ENCODE data around the gene THADA. TPM values are rescaled to one million over a fixed set of nuclear protein-coding genes. Genes with fewer than 3 reads are reported as not detected.

The THADA gene
- polyA plus RNA-seq, 1 experiment = 21.6 TPM

DNA sequence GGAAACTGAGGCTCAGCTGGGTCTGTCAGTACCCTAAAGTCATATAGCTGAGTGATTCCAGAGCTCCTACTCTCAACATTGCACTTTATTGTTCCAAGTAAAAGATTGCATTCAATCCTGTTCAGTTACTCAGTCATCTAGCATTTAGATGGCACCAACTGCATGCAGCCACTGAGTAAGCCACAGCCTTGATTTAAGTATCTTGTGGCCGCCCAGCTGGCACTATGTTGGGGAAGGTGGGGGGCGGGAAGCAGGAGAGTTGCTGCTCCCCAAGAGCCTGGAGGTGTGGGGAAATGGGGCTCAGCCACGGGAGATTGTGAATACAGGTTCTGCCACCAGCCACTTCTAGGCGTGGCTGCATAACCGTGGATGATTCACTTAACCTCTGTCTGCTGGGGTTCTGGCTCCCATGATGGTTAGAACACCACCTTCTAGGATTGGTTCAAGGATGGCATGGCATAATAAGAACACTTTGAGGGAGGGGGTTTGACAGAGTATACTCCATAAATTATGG lies 386.6 kb downstream of the THADA start:
- H3K36me3 ChIP-seq (ENCODE audit: control insufficient read depth, insufficient read depth, low read length) = no peaks in the 10 kb centered on the region
- DNase-seq (ENCODE audit: low read depth) = no peak
- no peak overlapping the region for H3K4me3 ChIP-seq (ENCODE audit: low read depth, low read length)
- POLR2A ChIA-PET = no interaction called here
- H3K27me3 ChIP-seq (ENCODE audit: control insufficient read depth, insufficient read depth, low read length) = no peaks in the 10 kb centered on the region
- CTCF ChIA-PET = no interaction called here
- TF ChIP-seq, protein P1, sequence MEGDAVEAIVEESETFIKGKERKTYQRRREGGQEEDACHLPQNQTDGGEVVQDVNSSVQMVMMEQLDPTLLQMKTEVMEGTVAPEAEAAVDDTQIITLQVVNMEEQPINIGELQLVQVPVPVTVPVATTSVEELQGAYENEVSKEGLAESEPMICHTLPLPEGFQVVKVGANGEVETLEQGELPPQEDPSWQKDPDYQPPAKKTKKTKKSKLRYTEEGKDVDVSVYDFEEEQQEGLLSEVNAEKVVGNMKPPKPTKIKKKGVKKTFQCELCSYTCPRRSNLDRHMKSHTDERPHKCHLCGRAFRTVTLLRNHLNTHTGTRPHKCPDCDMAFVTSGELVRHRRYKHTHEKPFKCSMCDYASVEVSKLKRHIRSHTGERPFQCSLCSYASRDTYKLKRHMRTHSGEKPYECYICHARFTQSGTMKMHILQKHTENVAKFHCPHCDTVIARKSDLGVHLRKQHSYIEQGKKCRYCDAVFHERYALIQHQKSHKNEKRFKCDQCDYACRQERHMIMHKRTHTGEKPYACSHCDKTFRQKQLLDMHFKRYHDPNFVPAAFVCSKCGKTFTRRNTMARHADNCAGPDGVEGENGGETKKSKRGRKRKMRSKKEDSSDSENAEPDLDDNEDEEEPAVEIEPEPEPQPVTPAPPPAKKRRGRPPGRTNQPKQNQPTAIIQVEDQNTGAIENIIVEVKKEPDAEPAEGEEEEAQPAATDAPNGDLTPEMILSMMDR (IDR thresholded peaks at IDR 0.05; ENCODE audit: insufficient read depth, low read depth, low read length) = no peak

DNA sequence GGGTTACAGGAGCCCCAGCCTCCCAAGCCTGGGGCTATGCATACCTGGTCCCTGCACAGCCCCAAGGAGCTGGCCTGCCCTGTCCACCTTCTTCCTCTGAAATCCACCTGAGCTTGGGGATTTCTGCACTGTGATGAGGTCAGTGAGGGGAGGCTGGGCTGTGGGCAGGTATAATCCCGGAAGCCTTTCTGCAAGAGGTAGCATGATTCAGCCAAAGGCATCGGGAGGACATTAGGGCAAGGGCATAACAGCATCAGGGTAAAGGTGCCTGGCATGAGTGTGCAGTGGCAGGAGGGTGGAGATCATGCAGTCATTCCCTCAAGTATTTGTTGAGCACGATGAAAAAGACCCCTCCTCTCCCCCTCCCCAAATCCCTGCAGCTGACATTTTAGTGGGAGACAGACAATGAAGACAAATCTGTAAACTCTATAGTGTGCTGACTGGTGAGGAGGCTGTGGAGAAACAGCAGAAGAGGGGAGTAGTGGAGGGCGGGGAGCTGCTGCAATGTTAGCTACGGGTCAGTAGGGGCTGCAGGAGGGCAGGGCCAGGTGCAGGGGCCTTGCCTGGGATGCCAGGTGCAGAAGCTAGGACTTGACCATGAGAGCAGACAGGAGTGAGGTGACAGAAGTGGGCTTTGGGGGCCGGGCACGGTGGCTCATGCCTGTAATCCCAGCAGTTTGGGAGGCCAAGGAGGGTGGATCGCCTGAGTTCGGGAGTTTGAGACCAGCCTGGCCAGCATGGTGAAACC lies 388.1 kb downstream of the THADA start:
- POLR2A ChIA-PET = no interaction called here
- H3K4me3 ChIP-seq (ENCODE audit: low read depth, low read length) = no peak overlapping the region
- CTCF ChIA-PET = interaction anchor here (0.7 kb wide), 1 partner anchor 12 kb away, joined by 3 read pairs; no protein-coding TSS in a partner anchor
- no peaks in the 10 kb centered on the region for H3K27me3 ChIP-seq (ENCODE audit: control insufficient read depth, insufficient read depth, low read length)
- DNase-seq (ENCODE audit: low read depth) = no peak
- TF ChIP-seq, protein P1 (IDR thresholded peaks at IDR 0.05; ENCODE audit: insufficient read depth, low read depth, low read length) = no peak
- H3K36me3 ChIP-seq (ENCODE audit: control insufficient read depth, insufficient read depth, low read length) = no peaks in the 10 kb centered on the region

DNA sequence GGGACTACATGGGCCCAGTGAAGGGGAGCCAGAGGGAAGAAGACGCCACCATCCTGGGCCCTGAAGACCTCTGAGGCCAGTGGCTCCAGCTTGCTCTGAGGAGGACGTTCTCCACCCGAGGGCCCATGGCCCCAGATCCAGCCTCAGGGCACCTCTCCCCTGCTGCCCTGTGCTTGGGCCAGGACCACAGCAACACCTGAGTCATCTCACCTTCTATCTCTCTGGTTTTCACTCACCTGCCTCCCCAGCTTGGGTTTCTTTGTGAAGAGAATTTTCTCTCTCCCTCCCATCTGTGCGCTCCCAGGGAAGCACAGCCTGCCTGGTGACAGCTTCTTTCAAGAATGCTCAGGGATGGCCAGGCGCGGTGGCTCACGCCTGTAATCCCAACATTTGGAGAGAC lies 389.2 kb downstream of the THADA start:
- no peak overlapping the region for H3K4me3 ChIP-seq (ENCODE audit: low read depth, low read length)
- CTCF ChIA-PET = interaction anchor here (0.6 to 0.7 kb wide), 2 partner anchors 17 to 134 kb away, joined by 3 to 4 read pairs; no protein-coding TSS in a partner anchor
- TF ChIP-seq, protein P1 (IDR thresholded peaks at IDR 0.05; ENCODE audit: insufficient read depth, low read depth, low read length) = no peak
- POLR2A ChIA-PET = no interaction called here
- no peaks in the 10 kb centered on the region for H3K27me3 ChIP-seq (ENCODE audit: control insufficient read depth, insufficient read depth, low read length)
- DNase-seq (ENCODE audit: low read depth) = no peak
- no peaks in the 10 kb centered on the region for H3K36me3 ChIP-seq (ENCODE audit: control insufficient read depth, insufficient read depth, low read length)

DNA sequence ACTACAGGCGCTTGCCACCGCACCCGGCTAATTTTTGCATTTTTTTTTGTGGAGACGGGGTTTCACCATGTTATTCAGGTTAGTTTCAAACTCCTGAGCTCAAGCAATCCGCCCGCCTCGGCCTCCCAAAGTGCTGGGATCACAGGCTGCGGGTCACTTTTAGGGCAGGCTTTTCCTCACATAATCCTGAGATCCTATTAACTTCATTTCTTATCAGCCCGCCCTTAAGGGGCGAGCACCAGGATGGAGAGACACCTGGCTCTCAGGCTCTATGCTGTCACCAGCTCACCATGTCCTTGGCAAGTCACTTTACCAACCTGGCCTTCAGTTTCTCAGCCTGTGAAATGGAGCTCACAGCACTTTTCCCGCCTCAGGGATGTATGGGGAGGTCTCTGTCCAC lies 392.5 kb downstream of the THADA start:
- Histone ChIP-seq H3K27me3 (ENCODE audit: control insufficient read depth, insufficient read depth, low read length) (no peaks in the 10 kb centered on the region), H3K4me3 (ENCODE audit: low read depth, low read length) (no peak overlapping the region), H3K36me3 (ENCODE audit: control insufficient read depth, insufficient read depth, low read length) (no peaks in the 10 kb centered on the region)
- CTCF ChIA-PET = interaction anchor here (0.6 to 1.0 kb wide), 2 partner anchors 10 to 19 kb away, joined by 3 to 9 read pairs; no protein-coding TSS in a partner anchor
- POLR2A ChIA-PET = no interaction called here
- TF ChIP-seq, protein P1 (IDR thresholded peaks at IDR 0.05; ENCODE audit: insufficient read depth, low read depth, low read length) = no peak
- no peak for DNase-seq (ENCODE audit: low read depth)

DNA sequence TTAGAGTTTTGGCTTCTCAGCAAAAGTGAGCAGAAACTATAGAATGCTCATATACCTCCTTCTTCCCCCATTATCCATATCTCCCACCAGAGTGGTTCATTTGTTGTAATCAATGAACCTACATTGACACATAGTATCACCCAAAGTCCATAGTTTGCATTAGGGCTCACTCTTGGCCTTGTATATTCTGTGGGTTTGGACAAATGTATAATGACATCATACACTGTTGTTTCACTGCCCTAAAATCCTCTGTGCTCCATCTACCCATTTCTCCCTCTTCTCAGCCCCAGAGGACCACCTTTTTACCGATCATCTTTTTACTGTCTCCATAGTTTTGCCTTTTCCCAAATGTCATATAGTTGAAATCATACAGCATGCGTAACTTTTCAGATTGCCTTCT lies 393.5 kb downstream of the THADA start:
- ChIA-PET POLR2A (no interaction called here), CTCF (interaction anchor here (1.0 kb wide), 1 partner anchor 12 kb away, joined by 9 read pairs; no protein-coding TSS in a partner anchor)
- TF ChIP-seq, protein P1 (IDR thresholded peaks at IDR 0.05; ENCODE audit: insufficient read depth, low read depth, low read length) = no peak
- H3K4me3 ChIP-seq (ENCODE audit: low read depth, low read length) = no peak overlapping the region
- no peaks in the 10 kb centered on the region for H3K27me3 ChIP-seq (ENCODE audit: control insufficient read depth, insufficient read depth, low read length)
- no peak for DNase-seq (ENCODE audit: low read depth)
- H3K36me3 ChIP-seq (ENCODE audit: control insufficient read depth, insufficient read depth, low read length) = no peaks in the 10 kb centered on the region

Measured in BJ (cell line).